Body of pancreas (tissue), 4 donors: ENCODE results near the gene FAM236B.
"Not testable (repeated sequence)": the region's sequence is repeated elsewhere in the genome, so short reads cannot be mapped to it uniquely, and the experiment has no call there.

Experiments used
- POLR2A ChIP-seq, 3 donors: fragments of 450-650 bp; IDR thresholded peaks; one replicate each; pipeline ENCODE4 v1.6.1; 2016; ENCODE audit warnings: antibody characterized with exemption in 3 of 3, mild to moderate bottlenecking in 2 of 3
- TF ChIP-seq, protein P1 (sequence below), 7 experiments: fragments of 450-650 bp in 4 of 7; fragments of 200-600 bp in 3 of 7; sonication (generic) in 3 of 7; IDR thresholded peaks; one replicate each; pipeline ENCODE4 v1.5.1; 2016 to 2019; ENCODE audit warnings: antibody characterized with exemption in 7 of 7

DNA sequence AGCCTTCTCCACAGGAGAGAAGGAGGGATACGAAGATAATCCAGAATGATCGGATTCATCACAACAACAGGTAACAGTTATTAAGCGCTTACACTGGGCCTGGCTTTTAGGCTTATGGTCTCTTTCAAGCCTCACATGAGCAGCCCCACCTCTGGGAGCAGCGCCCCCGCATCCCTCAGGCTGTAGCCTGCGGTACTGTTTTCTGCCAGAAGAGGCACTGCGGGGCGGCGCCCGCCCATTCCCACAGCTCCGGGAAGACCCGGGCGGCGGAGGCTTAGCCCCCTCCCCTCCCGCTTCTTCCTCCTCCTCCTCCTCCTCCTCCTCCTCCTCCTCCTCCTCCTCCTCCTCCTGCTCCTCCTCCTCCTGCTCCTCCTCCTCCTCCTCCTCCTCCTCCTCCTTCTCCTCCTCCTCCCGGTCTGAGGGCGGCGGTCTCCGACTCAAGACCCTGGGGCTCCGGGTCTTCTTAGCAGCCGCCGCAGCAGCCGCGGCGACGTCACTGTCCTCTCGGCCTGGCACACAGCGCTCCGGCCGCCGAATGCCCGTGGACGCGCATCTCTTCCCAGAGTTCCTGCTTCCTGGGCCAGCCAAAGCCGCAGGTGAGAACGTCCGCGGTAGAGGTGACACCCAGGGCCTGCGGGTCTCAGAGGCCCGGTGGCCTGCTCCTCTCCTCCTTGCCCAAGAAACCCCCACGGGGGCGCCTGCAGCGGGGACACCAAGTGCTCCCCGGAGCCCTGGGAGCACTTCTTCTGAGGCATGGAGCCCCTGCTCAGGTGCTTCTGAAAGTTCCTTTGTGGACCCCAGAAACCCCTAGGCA, 5.6 kb downstream of the FAM236B start, which contains the start of gene DMRTC1B:
- TF ChIP-seq, protein P1, sequence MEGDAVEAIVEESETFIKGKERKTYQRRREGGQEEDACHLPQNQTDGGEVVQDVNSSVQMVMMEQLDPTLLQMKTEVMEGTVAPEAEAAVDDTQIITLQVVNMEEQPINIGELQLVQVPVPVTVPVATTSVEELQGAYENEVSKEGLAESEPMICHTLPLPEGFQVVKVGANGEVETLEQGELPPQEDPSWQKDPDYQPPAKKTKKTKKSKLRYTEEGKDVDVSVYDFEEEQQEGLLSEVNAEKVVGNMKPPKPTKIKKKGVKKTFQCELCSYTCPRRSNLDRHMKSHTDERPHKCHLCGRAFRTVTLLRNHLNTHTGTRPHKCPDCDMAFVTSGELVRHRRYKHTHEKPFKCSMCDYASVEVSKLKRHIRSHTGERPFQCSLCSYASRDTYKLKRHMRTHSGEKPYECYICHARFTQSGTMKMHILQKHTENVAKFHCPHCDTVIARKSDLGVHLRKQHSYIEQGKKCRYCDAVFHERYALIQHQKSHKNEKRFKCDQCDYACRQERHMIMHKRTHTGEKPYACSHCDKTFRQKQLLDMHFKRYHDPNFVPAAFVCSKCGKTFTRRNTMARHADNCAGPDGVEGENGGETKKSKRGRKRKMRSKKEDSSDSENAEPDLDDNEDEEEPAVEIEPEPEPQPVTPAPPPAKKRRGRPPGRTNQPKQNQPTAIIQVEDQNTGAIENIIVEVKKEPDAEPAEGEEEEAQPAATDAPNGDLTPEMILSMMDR (IDR thresholded peaks at IDR 0.05): not testable (repeated sequence)
- not testable (repeated sequence) for TF ChIP-seq POLR2A (IDR thresholded peaks at IDR 0.05)
